GM23248 (cell line): ENCODE data around the gene MSH5.

Experiments used
- EZH2 ChIP-seq: fragments of 200-600 bp; sonication (generic); IDR thresholded peaks from 2 replicates; pipeline ENCODE4 v1.6.1; 2018; ENCODE audit warnings: antibody characterized with exemption, mild to moderate bottlenecking; ENCODE audit not compliant: insufficient read depth, poor library complexity, severe bottlenecking
- EZH2phosphoT487 ChIP-seq: fragments of 200-600 bp; sonication (generic); IDR thresholded peaks from 2 replicates; pipeline ENCODE4 v1.6.1; 2018; ENCODE audit warnings: antibody characterized with exemption, moderate library complexity, mild to moderate bottlenecking, low read depth; ENCODE audit not compliant: insufficient read depth

GRCh38 chr6:31733734-31734133 is 6.1 kb upstream of the MSH5 start:
- TF ChIP-seq EZH2 (no peak), EZH2phosphoT487 (no peak)
